ENCODE results near the gene TACR2.
A peak's percentile ranks its signal among the peaks of the same experiment; 100 is the strongest.

TACR2 gene

DNA sequence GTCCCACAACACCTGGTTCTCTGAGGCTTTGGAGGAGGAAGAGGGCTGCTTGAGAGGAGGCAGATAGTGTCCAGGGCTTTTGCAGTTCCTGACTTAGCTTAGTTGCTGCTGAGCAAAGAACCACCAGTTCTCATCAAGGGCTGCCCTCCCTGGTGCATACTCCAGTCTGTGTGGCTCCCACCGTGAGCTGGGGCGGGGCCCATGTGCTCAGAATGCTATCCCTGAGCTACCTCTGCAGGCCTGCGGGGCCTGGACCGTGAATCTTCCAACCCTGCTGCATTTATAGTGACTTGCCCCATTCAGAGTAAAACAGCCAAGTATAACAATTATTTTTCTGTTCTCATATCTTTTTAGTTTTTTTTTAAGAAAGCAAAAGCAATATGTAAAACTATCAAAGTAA is 49.2 kb downstream of the TACR2 start:
- DNase-seq, result no peak

DNA sequence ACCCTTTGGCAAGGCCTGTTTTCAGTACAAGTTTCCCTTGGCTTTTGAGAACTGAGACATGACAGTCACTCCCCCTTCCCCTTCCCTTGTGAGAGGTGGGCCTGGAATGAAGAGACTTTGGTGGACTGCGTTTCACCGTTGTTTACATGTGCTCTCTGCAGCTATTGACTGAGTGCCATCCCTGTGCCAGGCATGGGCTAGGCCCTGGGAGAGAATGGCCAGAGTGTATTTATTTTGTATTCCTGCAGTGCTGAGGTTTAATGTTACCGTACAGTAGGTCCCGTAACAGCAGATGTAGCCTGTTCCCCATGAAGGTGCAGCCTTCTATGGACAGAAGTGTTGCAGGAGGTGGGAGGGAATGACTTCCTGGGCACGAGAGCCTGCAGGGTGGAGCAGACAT is 50.0 kb downstream of the TACR2 start:
- no peak for DNase-seq

DNA sequence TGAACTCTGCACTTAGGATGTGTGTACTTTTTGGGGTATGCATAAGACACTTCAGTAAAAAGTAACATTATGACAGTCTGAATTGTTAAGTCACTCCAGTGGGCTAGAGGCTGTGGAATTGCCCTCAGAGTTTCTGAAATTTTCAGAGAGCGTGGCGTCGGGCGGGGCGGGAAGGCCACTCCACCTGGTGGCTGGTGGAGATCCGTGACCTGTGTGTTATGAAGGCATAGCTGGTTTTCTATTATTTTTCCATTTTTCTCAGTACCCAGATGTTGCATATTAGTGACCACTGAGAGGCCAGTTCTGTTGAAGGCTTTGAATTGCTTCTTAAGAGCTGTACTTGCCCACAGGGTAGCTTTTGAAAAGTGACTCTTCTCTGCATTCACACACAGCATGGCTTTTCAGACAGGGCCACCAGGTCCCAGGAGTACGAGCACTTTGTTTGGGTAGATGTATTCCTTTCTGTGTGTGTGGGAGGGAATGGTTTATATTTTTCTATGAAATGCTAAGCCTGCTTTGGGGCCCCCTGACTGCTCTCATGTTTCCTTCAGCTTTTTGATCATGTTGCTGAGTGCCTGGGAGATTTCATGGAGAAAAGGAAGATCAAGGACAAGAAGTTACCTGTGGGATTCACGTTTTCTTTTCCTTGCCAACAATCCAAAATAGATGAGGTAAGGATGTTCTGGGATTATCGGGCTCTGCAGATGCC is 52.3 kb downstream of the TACR2 start:
- no peak for DNase-seq

DNA sequence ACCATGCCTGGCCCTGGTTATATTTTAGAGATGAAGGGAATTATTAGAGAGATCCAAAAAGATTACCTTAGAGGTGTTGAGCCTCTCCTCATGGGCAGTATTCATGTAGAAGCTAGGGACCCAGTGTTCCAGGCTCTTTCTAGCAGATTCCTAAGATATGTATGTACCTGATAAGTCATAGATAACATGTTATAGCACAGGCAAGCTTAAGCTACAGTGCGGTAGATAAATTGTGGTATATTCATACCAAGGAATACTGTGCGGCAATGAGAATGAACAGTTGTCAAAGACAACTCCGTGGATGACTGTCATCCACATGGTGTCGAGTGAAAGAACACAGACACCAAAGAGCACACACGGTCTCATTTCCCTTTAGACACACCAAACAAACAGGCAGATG is 53.1 kb downstream of the TACR2 start:
- DNase-seq, result no peak

DNA sequence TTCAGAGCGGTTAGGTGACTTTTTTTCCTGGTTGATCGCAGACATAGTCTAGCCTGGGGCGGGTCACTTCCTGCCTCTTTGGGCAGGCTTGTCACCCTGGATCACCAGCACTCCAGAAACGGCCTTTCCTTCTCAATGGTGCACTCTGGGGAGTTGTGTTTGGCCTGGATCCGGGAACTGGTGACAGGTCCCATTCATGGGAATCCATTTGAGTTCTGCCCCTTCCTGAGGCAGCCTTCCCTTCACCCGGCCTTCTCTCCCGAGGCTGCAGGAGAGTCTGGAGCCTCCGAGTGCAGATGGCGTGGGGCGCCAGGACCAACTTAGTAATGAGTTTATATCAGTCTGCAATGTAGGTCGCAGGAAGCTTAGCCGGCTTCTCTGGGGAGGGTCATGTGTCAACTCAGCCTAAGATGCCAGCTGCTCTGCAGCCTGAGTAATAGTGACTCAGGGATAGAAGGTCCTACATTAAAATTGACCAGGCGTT is 54.2 kb downstream of the TACR2 start:
- no peak for DNase-seq

DNA sequence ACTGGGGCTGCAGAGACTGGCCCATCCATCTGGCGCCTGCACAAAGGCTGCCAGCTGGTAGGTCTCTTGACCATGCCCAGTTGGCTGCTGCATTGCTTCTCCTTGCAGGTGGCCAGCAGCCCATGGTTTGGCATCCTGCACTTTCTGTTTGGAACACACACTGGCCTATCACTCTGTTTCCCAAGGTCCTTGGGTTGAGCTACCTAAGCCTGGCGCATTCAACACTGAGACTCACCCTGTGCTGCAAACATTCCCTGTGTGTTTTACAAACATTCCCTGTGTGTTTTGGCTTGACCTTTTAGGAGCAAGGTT is 55.5 kb downstream of the TACR2 start:
- DNase-seq, result no peak

DNA sequence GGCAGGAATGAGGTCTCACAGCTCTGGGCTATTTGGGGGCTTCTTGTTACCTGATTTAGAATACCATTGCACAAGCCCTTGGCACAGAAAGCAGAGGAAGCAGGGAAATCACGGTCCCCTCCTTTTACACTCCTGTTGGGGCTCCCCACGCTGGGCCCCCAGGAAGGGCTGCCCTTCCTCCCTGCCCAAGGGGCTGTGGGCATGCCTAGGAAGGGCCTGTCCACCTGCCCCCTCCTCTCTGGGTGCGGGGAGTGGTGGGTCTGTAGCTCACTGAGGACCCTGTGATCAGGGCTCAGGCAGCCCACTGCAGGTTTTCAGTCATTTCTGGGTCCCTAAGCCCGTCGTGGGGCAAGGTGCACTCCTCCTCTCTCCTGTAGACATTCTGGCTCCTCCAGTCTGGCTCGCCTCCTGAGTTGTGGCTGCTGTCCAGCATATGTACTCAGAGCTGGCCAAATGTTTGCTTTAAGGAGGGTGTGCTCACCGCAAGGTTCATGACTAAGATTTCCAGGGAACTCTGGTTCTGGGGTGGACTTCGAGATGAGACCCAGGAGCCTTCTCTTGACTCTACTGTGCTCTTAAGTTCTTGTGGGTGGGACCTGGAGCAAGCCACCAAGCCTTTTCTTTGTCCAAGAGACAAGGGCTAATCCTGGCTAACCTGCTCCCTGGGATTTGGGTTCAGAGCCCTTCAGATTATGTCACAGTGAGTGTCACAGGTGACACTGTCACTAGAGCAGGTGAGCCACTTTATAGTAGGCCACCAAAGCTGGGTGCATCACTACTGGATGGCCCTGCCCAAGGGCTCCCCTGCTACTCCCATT is 56.0 kb downstream of the TACR2 start:
- DNase-seq, result no peak

DNA sequence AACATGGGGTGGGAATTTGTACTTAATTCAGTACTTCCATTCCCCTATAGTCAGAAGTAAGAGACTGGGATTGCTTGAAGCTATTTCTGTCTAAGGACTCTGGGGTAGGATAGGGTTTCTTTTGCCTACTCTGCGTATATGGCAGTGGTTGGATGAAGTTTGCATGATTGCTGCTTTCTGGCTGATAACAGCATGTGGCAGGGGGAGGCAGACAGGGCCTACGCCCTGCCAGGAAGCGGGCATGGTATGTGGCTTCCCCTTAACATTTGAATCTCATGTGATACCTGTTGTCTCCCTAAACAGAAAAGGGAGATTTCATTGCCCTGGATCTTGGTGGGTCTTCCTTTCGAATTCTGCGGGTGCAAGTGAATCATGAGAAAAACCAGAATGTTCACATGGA is 57.1 kb downstream of the TACR2 start:
- no peak for DNase-seq

DNA sequence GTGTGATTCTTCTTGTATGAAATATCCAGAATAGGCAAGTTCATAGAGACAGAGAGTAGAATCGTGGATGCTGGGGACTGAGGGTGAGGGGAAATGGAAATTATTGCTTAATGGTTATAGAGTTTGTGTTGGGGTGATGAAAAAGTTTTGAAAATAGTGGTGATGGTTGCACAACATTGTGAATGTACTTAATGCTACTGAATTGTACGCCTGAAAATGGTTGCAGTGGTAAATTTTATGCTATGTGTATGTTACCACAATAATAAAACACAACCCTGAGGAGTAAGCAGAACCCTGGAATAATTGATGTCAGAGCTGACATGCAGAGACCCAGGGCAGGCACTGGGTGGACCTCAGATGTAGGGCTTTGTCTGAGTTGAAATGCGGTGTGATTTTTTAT is 57.6 kb downstream of the TACR2 start:
- DNase-seq, result peak; percentile 78

DNA sequence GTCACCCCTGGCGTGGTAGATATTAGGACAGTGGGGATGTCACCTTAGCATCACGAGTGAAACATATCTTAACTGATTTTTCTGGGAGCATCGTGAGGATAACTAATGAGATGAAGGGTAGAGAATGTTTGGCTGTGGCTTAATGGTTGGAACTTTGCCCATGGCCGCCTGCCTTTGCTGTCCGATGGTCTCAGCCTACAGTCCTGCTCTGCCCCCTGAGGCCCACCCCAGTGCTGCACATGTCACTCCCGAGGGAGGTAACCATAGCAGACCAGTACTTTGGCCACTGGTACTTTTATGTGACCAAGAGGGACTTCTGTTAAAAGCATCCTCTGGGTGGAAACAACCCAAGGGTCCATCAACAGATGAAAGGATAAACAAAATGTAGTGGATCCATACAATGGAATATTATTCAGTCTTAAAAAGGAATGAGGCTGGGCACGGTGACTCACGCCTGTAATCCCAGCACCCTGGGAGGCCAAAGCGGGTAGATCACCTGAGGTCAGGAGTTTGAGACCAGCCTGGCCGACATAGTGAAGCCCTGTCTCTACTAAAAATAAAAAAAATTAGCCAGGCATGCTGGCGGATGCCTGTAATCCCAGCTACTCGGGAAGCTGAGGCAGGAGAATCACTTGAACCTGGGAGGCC is 58.4 kb downstream of the TACR2 start:
- DNase-seq, result no peak

DNA sequence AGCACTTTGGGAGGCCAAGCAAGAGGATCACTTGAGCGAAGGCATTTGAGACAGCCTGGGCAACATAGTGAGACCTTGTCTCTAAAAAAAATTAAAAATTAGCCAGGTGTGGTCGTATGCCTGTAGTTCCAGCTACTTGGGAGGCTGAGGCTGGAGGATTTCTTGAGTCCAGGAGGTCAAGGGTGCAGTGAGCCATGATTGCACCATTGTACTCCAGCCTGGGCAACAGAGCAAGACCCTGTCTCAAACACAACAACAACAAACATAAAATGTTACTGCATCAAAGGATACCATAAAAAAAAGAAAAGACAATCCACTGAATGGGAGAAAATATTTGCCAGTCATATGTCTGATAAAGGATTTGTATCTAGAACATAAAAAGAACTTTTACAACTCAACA is 60.5 kb downstream of the TACR2 start:
- DNase-seq, result no peak

DNA sequence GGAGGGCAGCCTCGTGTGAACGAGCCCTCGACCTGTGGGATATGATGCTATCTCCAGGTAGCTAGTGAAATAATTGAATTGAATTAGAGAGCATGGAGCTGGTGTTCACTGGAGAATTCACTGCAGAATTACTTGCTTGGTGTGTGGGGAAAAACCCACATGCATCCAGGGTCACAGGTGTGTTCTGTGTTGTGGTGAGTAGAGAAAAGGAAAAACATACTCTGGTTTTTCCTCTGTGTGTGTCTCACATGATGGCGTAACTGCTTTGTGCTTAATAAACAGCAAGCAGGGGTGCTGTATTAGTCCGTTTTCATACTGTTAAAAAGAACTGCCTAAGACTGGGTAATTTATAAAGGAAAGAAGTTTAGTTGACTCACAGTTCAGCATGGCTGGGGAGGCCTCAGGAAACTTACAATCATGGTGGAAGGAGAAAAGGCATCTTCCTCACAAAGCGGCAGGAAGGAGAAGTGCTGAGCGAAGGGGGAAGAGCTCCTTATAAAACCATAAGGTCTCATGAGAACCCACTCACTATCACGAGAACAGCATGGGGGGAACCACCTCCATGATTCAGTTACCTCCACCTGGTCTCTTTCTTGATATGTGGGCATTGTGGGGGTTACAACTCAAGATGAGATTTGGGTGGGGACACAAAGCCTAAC is 62.6 kb downstream of the TACR2 start:
- DNase-seq, result no peak

Data from inflammatory macrophage treated with lipopolysaccharide for 4 hours (primary cell).